DOHH2 (cell line): ENCODE results near the gene COL18A1.

Experiments used
- CTCF ChIP-seq: fragments of 200-600 bp; sonication (generic); IDR thresholded peaks from one replicate; pipeline ENCODE4 v1.5.1; 2014; ENCODE audit warnings: antibody characterized with exemption, mild to moderate bottlenecking, low read depth, low read length; ENCODE audit not compliant: poor library complexity, severe bottlenecking
- EZH2phosphoT487 ChIP-seq: fragments of 200-600 bp; sonication (generic); IDR thresholded peaks from 2 replicates; pipeline ENCODE4 v1.6.1; 2017; ENCODE audit warnings: borderline replicate concordance, mild to moderate bottlenecking, antibody characterized with exemption, low read length, moderate library complexity, mixed read lengths

GRCh38 chr21:45471525-45472221 is 66.7 kb downstream of the COL18A1 start:
- TF ChIP-seq CTCF = no peak
- no peak for TF ChIP-seq EZH2phosphoT487
